K562 (cell line): Measurements from ENCODE around the gene GLRX5. TPM values are rescaled to one million over a fixed set of nuclear protein-coding genes. Genes with fewer than 3 reads are reported as not detected.

Experiments used
- CBX1 ChIP-seq: sonication (generic); IDR thresholded peaks from 2 replicates; pipeline ENCODE4 v1.6.1; 2016; ENCODE audit warnings: antibody characterized with exemption, low read depth, mild to moderate bottlenecking
- CGGBP1 ChIP-seq: fragments of 250-450 bp; sonication (Bioruptor Pico); IDR thresholded peaks from 2 replicates; pipeline ENCODE4 v1.9.0; 2021; ENCODE audit warnings: mild to moderate bottlenecking
- DMBX1 ChIP-seq: fragments of 250-450 bp; sonication (Bioruptor Pico); IDR thresholded peaks from 2 replicates; pipeline ENCODE4 v1.8.0; 2022; ENCODE audit warnings: inconsistent platforms, mild to moderate bottlenecking, moderate library complexity, borderline replicate concordance
- FOXJ3 ChIP-seq: sonication (generic); formaldehyde crosslinking; IDR thresholded peaks from 2 replicates; pipeline ENCODE4 v1.4.0; 2020; ENCODE audit warnings: mild to moderate bottlenecking, missing genetic modification reagents
- GATAD2A ChIP-seq: fragments of 450-650 bp; IDR thresholded peaks from 2 replicates; pipeline ENCODE4 v1.6.1; 2017
- HNRNPLL ChIP-seq: fragments of 200-400 bp; formaldehyde crosslinking; IDR thresholded peaks from 2 replicates; pipeline ENCODE4 v1.6.1; 2017; ENCODE audit warnings: low read length, low read depth, mild to moderate bottlenecking; ENCODE audit not compliant: poor library complexity, severe bottlenecking
- MLLT1 ChIP-seq, 2 experiments: fragments of 450-650 bp; IDR thresholded peaks; 2 replicates each; pipeline ENCODE4 v1.6.1; 2016
- MNT ChIP-seq, 2 experiments: fragments of 450-650 bp; conservative IDR thresholded peaks; 2 replicates each; pipeline ENCODE4 v1.6.1; 2017; ENCODE audit warnings: mild to moderate bottlenecking in 2 of 2, moderate library complexity in 2 of 2
- NFRKB ChIP-seq: fragments of 450-650 bp; IDR thresholded peaks from 2 replicates; pipeline ENCODE4 v1.6.1; 2016; ENCODE audit warnings: low read depth
- PHF20 ChIP-seq: fragments of 450-650 bp; IDR thresholded peaks from 2 replicates; pipeline ENCODE4 v1.6.1; 2018; ENCODE audit not compliant: partially characterized antibody
- POLR2G ChIP-seq: fragments of 200-400 bp; formaldehyde crosslinking; IDR thresholded peaks from 2 replicates; pipeline ENCODE4 v1.6.1; 2017; ENCODE audit warnings: low read depth, mild to moderate bottlenecking, antibody characterized with exemption, low read length, moderate library complexity
- SAFB2 ChIP-seq: fragments of 200-400 bp; formaldehyde crosslinking; IDR thresholded peaks from 2 replicates; pipeline ENCODE4 v1.6.1; 2018; ENCODE audit warnings: borderline replicate concordance, low read length, low read depth, moderate library complexity; ENCODE audit not compliant: severe bottlenecking
- SP2 ChIP-seq: IDR thresholded peaks from 2 replicates; pipeline ENCODE4 v1.6.1; 2011; ENCODE audit warnings: mild to moderate bottlenecking, low read depth, low read length, moderate library complexity; ENCODE audit not compliant: poor library complexity, severe bottlenecking; ENCODE audit errors: extremely low read depth
- SREBF2 ChIP-seq: sonication (generic); formaldehyde crosslinking; IDR thresholded peaks from 2 replicates; pipeline ENCODE4 v1.4.0; 2020; ENCODE audit warnings: mild to moderate bottlenecking, missing genetic modification reagents
- SRSF7 ChIP-seq: fragments of 200-400 bp; formaldehyde crosslinking; optimal IDR thresholded peaks from 2 replicates; pipeline ENCODE3; 2017; ENCODE audit warnings: mild to moderate bottlenecking, low read depth, low read length
- ZBTB49 ChIP-seq: sonication (generic); formaldehyde crosslinking; IDR thresholded peaks from 2 replicates; pipeline ENCODE4 v1.8.0; 2022; ENCODE audit warnings: missing genetic modification reagents, mild to moderate bottlenecking, borderline replicate concordance
- ZFP1 ChIP-seq: fragments of 450-650 bp; formaldehyde crosslinking; IDR thresholded peaks from 2 replicates; pipeline ENCODE4 v1.4.0; 2020; ENCODE audit warnings: mild to moderate bottlenecking, mixed read lengths
- ZNF133 ChIP-seq: fragments of 250-450 bp; sonication (Bioruptor Pico); IDR thresholded peaks from 2 replicates; pipeline ENCODE4 v1.4.0; 2020; ENCODE audit warnings: mild to moderate bottlenecking
- ZNF398 ChIP-seq: fragments of 250-450 bp; sonication (Bioruptor Pico); IDR thresholded peaks from 2 replicates; pipeline ENCODE4 v1.8.0; 2021; ENCODE audit warnings: moderate library complexity, mild to moderate bottlenecking, inconsistent platforms
- ZNF586 ChIP-seq: fragments of 450-650 bp; formaldehyde crosslinking; conservative IDR thresholded peaks from 2 replicates; pipeline ENCODE4 v1.4.0; 2020; ENCODE audit warnings: mild to moderate bottlenecking, moderate library complexity
- polyA plus RNA-seq, 8 experiments: library from polyadenylated mRNA; depleted of rRNA in 4 of 8; stranded (reverse) in 5 of 8; unstranded in 3 of 8; fragments of >200 nt; fragmentation: Nextera tagmentation in 2 of 8; fragmentation: Illumina TruSeq in 1 of 8; extraction: Ambion mirVana in 2 of 8; extraction: Trizol in 1 of 8; gene quantifications; 2 replicates each; pipeline versions ENCODE4 v1.2.1 to v1.2.3, GENCODE V29; 2011 to 2014; ENCODE audit warnings: inconsistent platforms in 1 of 8, missing spikeins in 1 of 8
- total RNA-seq, 7 experiments: library from RNA; depleted of rRNA in 6 of 7; stranded (reverse); fragments of >200 nt in 6 of 7; fragmentation: Illumina TruSeq in 2 of 7; extraction: Trizol in 2 of 7; gene quantifications; 2 replicates each; pipeline versions ENCODE4 v1.2.1 to v1.2.3, GENCODE V29; 2011 to 2021; ENCODE audit warnings: low replicate concordance in 1 of 7

The GLRX5 gene
- total and polyA plus RNA-seq, 9 of the 15 experiments (the other 6 are each of a cell fraction or from before 2014, with no cell fraction given), result 16.7 to 96.8 (median 66.8) TPM

- TF ChIP-seq ZNF398 (CRISPR knock-in tag) (no peak), PHF20 (no peak), GATAD2A (no peak), ZNF586 (no peak), SP2 (peak; percentile 87), DMBX1 (CRISPR knock-in tag) (no peak), SRSF7 (no peak), NFRKB (no peak), CBX1 (no peak), CGGBP1 (no peak), SAFB2 (no peak), ZNF133 (no peak), SREBF2 (CRISPR knock-in tag) (no peak), MLLT1 (IDR thresholded peaks at IDR 0.05) (peak in 1 of 2 experiments; percentile 88; a peak in 1 of 4 replicates), HNRNPLL (peak; percentile 41), MNT (conservative IDR thresholded peaks at IDR 0.05) (peak; percentile 92 to 97), FOXJ3 (no peak), ZBTB49 (no peak), ZFP1 (no peak), POLR2G (peak; percentile 86)
These were observed at the start of gene GLRX5 (continued) for GRCh38 chr14:95534299-95535225.
